NCI-H1105 treated with DMSO at 0.1 percent for 48 hours (cell line): ENCODE results near the gene NUP210L.

Experiments used
- DNase-seq: peaks from one replicate; lab custom pipeline; 2025; lab: John Stamatoyannopoulos, UW

NUP210L gene

DNA sequence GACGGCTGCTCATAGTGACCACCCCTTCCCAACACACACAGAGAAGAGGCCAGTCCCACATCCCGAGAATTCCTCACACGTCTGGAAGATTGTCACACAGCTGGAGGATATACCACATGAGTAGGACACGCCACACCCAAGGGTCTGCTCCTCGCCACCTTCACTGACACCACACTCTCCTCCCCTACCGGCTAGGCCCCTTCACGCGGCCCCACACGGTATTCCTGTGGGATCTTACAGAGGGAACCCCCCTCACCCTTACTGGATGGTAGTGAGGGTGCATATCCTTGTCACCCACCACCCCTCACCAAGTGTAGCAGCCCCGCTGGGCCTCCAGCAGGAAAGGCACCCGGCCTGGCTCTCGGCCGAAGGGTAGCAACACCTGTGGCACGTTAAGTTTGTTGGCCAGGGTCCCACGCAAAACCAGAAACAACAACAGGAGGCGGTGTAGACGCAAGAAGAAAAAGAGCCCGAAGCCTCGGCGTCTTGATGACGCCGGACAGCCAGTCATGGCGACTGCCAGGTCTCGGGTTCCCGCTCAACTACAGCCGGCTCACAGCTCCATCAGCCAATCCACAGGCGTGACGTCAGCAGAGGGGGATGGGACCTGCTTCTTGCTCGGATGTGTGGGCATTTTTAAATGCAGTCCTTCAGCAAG, at the start of gene NUP210L:
Gene NUP210L (minus strand): TSS at position 540 of the 658 bp plus-strand sequence.
- DNase-seq = no peak

DNA sequence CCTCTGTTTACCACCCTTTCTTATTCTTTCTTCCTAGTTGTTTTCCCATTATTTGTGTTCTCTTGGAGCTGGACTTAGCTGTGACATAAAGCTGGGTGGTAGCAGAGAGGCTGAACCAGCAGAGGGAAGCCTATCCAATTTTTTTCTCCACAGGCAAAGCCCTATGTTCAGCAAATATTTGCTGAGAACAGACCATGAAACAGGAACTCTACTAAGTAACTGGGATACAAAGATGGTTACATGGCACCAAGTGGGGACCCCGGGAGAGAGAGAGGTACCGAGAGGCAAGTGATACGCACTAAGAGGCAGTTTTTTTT, 44.6 kb upstream of the NUP210L start:
- no peak for DNase-seq

DNA sequence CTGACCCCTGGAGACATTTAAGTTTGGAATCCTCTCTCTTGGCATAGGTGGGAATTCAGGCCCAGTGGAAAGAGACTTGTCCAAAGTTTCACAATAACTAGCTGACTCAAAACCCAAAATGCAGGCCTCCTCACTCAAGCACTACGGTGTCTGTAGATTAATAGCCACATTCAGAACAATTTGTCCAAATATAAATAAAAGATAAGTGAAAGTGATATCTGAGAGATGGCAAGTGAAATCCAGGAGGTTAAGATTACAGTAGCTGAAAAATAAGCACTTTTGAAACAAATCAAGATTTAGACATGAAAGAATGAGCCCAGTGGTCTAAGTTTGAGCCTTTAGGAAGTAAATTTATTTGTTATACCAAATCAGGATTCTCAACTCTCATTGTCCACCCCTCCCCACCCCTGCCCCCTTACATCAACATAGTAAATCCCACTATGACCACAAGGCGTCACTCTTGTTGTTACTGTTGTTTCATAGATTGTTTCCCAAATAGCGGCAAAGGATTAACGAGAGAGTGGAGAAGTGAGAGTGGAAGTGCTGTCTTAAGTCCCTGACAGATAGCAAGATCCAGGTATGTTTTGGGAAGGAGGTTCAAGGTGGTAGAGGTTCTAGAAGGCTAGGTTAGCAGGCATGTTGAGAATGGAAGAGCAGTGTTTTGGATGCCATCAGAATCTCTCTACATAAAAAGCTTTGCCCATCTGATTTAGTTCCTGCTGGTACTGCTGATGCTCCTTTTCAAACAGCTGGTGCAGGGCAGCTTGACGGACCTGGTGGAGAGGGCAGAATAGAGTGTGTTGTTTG, 44.1 kb upstream of the NUP210L start:
- DNase-seq = peak; percentile 14

DNA sequence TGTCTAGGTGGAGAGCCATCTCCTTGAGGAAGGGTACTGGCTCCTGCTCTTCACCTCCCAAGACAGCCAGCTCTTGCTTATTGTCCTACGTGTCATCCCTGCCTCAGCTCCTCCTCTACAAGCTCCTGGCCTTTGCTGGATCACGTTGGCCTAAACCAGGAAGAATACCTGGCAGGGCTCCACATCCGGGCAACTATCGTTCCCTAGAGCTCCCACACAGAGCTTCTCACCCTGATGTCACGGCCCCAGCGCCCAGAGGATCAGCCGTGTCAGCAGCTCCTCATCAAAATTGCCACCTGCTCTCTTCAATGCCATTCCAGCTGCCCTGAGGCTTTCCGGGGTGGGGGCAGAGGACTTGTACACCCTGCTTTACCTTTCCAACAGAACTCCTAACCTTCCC, 38.9 kb upstream of the NUP210L start:
- DNase-seq = no peak

DNA sequence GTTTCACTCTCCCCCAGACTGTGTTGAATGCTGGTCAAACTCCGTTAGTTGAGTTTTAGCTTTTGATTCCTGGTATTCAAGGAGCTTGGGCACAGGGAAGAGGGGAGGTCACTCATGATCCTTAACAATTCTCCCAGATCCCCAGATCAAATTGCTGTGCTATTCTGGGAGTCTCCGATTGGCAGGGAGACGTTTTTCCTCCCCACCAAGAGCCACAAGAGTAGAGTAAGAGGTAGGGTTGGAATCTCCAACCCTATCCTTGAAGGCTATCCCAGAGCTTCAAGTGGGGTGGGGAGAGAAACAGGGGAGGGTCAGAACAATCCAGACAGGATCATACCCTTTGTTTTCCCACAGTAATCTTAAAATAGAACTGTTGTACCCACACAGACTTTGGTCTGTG, 37.6 kb upstream of the NUP210L start:
- DNase-seq = no peak

DNA sequence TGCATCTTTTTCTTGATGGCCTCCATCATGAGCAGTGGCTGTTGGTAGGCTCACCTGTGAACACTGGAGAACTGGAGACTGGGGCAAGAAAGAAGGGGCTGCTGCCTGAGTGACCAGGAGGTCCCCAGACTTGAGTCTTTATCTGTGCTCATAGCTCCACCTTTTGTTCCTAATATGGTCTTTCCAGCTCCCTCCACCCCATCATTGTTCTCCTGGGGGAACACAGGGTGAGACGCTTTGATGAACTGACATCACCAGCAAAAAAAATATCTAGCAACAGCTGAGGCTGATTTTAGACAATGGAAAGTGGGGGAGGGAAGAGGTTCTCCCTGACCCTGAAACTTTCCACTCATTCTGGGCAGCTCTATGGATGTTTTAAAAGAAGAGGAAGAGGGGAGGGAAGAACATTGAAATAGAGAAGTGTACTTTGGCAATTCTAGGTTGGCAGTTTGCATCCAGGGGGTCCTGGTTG, 37.2 kb upstream of the NUP210L start, which contains the start of gene TPM3:
Gene TPM3 (minus strand): TSS at position 111 of the 472 bp plus-strand sequence. CDS start 82 bp downstream, at position 29.
- no peak for DNase-seq

DNA sequence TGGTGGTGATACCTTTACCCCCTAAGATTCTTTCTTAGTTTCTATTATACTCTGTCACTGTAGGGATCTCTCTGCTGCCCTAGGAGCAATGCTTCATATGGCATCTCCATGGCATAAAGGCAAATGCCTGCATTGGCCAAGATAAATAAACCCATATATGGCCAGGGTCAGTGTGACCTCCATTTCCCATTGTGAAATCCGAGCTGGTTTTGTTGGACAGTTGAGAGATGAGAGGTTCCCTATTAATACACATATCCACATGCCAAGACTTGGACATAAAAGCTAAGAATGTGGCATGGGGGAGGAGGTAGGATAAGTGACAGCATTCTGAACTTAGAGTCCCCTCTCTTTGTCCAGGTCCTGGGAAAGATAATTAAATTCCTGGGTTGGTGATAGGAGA, 35.7 kb upstream of the NUP210L start:
- no peak for DNase-seq

DNA sequence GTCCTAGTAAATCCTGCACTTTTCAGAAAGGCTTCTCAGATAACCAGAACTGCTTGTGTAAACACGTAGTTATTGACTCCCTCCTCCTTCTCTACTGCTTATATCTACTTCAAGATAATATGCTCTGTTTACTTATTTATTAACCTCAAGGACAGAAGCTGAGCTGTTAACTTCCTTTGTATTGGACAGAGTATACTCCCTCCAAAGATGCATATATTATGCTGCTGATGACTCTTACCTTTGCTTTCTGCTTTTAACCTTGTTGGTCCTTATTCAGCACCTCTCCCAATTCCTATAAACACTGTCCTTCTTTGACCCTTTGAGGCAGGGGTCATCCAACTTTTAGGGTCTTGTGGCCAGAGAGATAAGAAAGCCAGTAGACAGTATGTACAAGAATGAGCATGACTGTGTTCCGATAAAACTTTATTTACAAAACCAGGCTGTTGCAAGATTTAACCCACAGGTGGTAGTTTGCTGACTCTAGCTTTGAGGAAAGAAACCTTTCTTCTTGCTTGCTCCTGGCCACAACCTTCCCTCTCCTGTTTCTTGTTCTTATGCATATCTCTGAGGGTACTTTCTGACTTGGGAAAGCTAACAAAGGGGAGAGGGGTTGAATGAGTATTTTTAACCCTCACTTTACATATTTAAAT, 32.1 kb upstream of the NUP210L start:
- DNase-seq = no peak

DNA sequence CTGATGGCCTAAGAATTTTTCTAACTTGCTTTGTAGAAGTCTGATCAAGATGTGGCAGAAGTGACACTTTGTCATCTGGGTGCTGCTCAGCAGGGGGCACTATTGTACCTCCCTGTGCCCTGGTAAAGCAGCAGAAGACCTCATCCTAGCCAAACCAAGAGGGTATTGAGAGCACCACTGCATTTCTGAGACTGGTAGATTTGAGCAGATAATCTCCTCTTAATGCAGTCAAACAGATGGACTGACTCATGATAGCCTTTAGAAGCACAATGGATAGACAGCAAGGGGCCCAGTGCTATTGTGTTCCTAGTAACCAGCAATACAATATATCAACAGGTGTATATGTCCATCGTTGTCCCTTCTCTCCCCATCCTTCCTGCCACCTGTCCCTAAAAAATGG, 31.3 kb upstream of the NUP210L start:
- DNase-seq = peak; percentile 50

DNA sequence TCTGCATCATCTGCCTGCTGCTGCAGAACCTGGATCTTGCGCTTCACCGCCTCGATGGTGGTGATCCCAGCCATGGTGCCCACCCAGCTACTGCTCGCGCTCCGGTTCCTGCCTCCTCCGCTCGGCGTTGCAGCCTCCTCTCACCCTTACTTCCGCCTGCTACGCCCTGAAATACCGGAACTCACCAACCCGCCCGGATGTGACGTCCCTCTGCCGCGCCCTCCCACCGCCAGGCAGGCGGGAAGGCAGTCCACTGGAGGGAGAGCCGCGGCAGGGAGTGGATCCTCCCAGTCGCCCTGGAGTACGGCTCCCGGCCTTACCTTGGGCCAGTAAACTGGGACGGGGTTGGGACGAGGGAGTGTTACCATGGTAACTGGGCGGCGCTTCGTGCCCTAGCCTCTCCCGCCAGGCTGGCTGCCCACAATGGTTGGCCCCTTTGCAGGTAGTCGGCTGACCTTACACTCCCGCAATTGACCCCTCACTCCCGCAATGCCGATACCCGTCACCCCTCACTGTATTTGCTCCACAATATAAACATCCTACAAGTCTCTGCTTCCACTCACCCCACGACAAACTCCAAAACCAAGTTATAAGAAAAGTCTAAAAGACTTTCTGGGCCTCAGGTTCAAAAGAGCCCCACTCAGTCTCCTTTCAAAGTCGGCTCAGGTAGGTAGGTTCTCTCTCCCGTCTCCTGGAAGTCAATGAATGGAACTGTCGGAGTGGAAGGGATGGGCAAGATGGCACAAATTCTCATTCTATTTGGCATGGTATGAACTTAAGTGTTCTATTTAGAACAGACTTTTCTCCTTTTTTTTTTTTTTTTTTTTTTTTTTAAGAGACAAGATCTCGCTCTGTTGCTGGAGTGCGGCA, 28.4 kb upstream of the NUP210L start:
- peak; percentile 99 for DNase-seq

DNA sequence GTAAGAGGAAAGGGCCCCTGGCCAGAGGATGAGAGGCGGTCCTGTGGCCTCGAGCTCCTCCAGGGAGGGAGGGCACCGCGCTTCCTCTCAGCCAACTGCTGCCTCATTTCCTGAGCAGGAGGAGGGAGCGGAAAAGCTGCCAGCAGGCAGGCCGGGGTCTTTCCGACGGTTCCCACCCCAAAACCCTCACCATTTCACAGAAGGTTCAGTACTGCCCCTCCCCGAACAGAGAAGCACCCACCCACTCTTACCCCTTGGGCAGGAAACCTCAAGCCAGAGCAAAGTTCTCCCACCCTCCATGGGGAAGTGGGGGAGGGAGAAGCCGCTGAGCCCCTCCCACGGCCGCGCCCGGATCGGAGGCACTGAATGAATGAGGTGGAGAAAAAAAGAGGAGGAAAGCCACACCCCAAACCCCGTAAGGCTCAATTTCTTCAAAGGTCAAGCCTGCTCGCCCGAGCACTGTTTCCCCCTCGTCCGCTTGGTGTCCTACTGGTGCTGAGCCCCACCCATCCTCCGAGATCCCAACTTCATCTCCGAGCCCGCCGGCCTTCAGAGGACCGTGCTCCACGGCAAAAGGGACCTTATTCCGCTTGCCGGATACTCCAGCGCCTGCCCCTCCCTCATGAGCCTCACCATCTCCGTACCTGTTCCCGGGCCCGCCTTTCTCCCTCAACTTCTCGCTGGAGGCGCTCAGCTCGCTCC, 27.6 kb upstream of the NUP210L start:
- DNase-seq = peak; percentile 20

DNA sequence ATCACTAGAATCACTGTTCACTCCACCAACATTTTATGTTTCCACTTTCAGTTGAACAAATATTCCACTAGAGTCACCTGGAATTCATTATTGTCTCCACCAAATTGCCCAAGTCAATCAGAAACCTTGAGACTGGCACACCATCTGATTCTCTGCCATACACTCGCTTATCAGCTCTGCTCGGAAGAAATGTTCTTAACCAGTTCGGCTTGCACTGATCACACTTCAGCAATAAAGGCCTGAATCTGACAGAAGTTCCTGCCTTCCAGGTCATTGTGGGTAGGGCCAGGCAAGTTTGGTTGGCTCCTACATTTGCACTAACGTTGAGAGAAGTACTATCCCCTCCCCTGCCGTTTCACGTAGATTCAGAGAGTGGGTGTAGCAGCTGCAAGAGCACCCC, 27.1 kb upstream of the NUP210L start:
- no peak for DNase-seq

DNA sequence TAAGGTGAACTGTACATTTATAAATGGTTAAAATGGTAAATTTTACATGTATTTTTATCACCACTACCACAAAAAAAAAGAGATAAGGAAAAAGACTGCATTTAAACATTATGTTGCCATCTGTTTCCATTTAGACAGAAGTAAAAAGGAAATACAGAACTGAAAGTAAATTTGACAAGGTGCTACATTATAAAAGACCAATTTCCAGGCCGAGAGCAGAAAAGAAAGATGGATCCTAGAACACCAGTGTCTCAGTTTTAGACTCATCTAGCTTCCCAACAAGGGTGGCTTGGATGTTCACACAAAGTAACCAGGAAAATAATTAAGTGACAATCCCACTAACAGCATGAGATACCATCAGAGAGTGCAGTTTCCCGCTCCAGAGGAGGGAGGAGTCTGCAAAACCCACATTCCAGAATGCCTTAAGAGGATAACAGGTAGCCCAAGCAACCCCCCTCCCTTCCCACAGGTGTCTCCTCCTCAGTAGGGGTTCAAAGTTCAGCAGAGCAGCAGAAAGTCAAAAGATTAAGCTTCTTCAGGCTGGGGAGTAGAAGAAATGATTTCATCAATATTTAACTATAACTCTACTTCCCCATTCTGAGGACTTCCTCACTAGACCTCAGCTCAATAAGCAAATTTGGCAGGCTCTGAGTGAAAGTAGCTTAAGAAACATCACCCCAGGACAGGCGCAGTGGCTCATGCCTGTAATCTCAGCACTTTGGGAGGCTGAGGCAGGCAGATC, 25.2 kb upstream of the NUP210L start:
- no peak for DNase-seq

DNA sequence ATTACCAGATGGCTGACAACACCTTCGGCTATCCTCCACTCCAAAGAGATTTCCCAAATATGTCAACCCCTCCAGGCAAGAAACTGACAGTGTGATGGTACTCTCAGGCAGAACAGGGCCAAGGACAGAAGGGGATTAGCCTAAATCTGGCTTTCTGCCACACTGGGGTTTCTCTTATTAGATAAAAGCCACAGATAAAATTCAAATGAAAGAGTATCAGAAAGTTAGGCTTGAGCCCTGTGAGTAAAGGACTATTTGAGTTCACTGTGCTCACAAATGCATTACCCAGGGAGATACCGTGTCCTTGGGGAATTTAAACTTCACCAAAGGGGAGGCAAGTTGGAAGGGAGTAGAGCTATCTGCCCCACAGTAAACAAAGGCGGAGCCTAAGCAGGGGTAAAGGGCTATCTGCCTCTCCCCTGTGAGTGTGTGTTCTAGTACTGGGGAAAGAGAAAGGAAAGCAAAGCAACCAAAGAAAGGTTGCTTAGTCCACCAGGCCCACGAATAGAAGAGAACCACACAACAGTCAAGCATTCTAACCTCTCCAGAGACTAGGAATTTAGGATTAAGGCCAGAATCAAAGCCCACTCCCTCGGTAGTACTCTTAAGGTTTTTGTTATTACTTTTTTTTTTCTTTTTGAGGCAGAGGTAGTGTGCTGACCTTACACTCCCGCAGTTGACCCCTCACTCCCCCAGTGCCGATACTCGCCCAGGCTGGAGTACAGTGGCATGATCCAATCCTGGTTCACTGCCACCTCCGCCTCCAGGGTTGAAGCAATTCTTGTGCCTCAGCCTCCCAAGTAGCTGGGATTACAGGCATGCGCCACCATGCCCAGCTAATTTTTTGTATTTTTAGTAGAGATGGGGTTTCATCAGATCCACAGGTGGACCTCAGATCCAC, 24.3 kb upstream of the NUP210L start:
- DNase-seq = no peak

DNA sequence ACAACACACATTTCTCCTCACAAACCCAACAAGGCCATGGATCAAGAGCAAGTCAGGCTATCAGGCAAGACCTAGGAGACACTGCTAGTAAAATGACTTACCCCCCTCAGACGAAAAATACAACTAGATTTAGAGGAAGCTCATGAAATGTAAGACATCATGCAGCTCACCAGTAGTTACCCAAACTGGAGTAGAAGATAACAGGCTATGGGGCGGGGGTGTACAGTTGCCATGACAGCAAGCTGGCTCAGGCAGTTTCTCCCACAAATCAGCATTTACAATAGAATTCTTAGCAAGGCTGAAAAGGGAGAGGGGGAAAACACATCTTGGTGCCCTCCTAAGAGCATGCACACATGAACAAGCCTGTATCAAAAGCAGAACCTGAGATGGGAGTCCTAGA, 23.1 kb upstream of the NUP210L start:
- no peak for DNase-seq

DNA sequence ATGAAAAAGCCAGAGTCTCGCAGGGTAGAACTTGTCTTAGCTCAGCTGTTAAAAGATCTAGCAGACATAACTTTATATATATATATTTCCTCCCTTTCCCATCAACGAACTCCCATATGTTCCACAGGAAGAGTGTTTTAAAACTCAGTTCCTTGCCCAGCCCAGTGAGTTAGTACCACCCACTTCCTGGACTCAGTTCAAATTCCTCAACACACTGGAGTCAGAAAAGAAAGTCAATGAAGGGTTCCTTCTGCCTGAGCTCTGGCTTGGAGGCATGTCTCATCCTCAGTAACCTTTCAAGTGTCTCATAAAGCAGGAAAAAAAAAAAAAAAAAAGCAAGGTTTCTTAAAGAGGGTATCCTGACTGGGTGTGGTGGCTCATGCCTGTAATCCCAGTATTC, 21.5 kb upstream of the NUP210L start:
- DNase-seq = no peak

DNA sequence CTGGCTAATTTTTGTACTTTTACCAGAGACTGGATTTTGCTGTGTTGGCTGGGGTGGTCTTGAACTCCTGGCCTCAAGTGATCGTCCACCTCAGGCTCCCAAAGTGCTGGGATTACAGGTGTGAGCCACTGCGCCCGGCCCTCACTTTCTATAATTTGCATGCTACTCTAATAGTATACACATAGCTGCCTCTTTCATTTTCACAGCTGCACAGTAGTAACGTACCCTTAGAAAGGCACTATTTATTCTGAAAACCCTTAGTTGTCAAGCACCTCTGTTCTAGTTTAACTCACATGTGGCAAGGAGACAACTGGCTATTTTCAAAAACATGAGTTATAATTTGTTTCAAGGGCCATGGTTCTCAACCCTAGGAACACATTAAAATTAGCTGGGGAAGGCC, 19.8 kb upstream of the NUP210L start:
- DNase-seq = no peak

DNA sequence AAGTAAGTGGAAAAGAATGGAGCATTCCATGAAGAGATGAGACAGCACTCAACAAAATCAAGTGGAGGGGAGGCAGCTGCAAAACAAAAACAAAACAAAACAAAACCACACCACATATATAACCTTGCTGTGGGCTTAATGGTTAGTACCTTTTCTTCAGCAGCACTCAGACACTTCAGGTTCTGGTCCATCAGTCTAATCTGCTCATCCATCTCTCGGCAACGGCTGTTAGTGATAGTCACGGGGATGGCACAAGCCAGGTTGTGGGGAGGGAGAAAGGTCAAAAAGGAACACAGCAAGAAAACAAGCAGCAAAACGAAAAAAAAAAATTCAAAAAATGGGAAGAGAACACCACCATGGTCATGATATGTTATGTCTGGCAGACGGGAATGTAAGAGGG, 17.0 kb upstream of the NUP210L start:
- DNase-seq = no peak

DNA sequence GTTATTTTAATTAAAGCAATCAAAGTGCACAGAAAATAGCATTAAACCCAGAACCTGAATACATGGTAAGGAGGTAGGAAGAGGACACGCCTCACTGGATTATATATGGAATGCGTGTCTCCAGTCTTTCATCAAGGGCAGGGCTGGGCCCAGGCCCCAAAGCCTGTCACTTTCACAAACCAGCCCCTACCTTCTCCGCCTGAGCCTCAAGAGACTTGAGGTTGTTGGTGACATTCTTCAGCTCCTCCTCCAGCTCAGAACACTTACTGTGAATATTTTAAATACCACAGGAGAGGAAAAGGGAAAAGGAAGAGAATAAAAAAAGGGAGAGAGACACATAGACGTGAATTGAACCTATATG, 16.3 kb upstream of the NUP210L start:
- no peak for DNase-seq
